ENCODE measurements around the gene SPTBN1. TPM values are rescaled to one million over a fixed set of nuclear protein-coding genes. Genes with fewer than 3 reads are reported as not detected.

SPTBN1 gene
- total and polyA plus RNA-seq, 2 of the 13 experiments (the other 11 are each of a cell fraction or from before 2014, with no cell fraction given): 123 to 299 TPM

- TF ChIP-seq ZBTB40 (IDR thresholded peaks at IDR 0.05) (no peak), ZBTB40 (CRISPR knock-in tag; IDR thresholded peaks at IDR 0.05) (no peak), SOX13 (IDR thresholded peaks at IDR 0.05) (no peak), SOX13 (CRISPR knock-in tag; conservative IDR thresholded peaks at IDR 0.05 in 1 of 2, IDR thresholded peaks at IDR 0.05 in 1 of 2) (peak in 1 of 2 experiments; percentile 52; a peak in 1 of 4 replicates), ZFY (CRISPR knock-in tag; IDR thresholded peaks at IDR 0.05) (peak; percentile 35; the same call in 1 of the 2 replicates), MAFK (conservative IDR thresholded peaks at IDR 0.05 in 1 of 2, IDR thresholded peaks at IDR 0.05 in 1 of 2; ENCODE audit: low read length in 2 of 2) (no peak), CEBPB (IDR thresholded peaks at IDR 0.05; ENCODE audit: borderline replicate concordance, low read depth, low read length) (no peak), HIVEP1 (CRISPR knock-in tag; IDR thresholded peaks at IDR 0.05) (no peak), IKZF5 (CRISPR knock-in tag; IDR thresholded peaks at IDR 0.05) (no peak), MIER2 (CRISPR knock-in tag; IDR thresholded peaks at IDR 0.05) (0 out of 2 replicates have a peak, but pooled peaks have one; percentile 19), ZFP36L2 (CRISPR knock-in tag; IDR thresholded peaks at IDR 0.05) (no peak), JARID2 (CRISPR knock-in tag; IDR thresholded peaks at IDR 0.05; ENCODE audit: insufficient replicate concordance) (no peak), MAF1 (CRISPR knock-in tag; IDR thresholded peaks at IDR 0.05; ENCODE audit: borderline replicate concordance) (no peak), ZMYM3 (CRISPR knock-in tag; IDR thresholded peaks at IDR 0.05) (no peak), ZNF704 (CRISPR knock-in tag; IDR thresholded peaks at IDR 0.05; ENCODE audit: borderline replicate concordance) (no peak), SMARCE1 (IDR thresholded peaks at IDR 0.05; ENCODE audit: borderline replicate concordance) (no peak), ZNF180 (CRISPR knock-in tag; IDR thresholded peaks at IDR 0.05; ENCODE audit: borderline replicate concordance, low read depth) (no peak), ZNF20 (CRISPR knock-in tag; IDR thresholded peaks at IDR 0.05) (no peak)
Measured at GRCh38 chr2:54577944-54578647, 122.0 kb downstream of the SPTBN1 start (continued).
